ENCODE results near the gene HOXA5. TPM values are rescaled to one million over a fixed set of nuclear protein-coding genes. Genes with fewer than 3 reads are reported as not detected.

The HOXA5 gene
- total and polyA plus RNA-seq, 8 donors: 2.9 to 53.1 (median 10.7) TPM

GRCh38 chr7:27145914-27146412 is 2.5 kb upstream of the HOXA5 start:
- H3K4me3 ChIP-seq: peak overlapping the region; percentile 10 to 64 (median 54)
- peaks cover 0 to 5% (median 0%) of the 10 kb centered on the region in 4 donors for H3K36me3 ChIP-seq
- WGBS, 5 donors: 42 to 72% (median 53%) methylated on average over 11 of the region's 11 CpGs
- peaks cover 0 to 26% (median 0%) of the 10 kb centered on the region in 4 donors for H3K9me3 ChIP-seq
- peaks cover 5 to 95% (median 81%) of the 10 kb centered on the region in 3 donors for H3K27me3 ChIP-seq
- H3K27ac ChIP-seq: peak overlapping the region; percentile 41 to 99 (median 88)
- intact Hi-C loops (cut with DNase I; ENCODE audit: low total_unique reads): no loop called here
- peaks cover 8 to 43% (median 28%) of the 10 kb centered on the region in 4 donors for H3K4me1 ChIP-seq
- DNase-seq: no peak
- TF ChIP-seq EP300 (IDR thresholded peaks at IDR 0.05): no peak
- TF ChIP-seq POLR2A (IDR thresholded peaks at IDR 0.05): no peak
- no peak for TF ChIP-seq CTCF (IDR thresholded peaks at IDR 0.05)
- no peak for TF ChIP-seq POLR2AphosphoS5 (IDR thresholded peaks at IDR 0.05)

- 45 to 65% (median 50%) methylated on average over 46 to 47 of the region's 47 CpGs for WGBS, 5 donors
- no peak for DNase-seq
- TF ChIP-seq POLR2AphosphoS5 (IDR thresholded peaks at IDR 0.05): no peak
- TF ChIP-seq POLR2A (IDR thresholded peaks at IDR 0.05): no peak
- no peak for TF ChIP-seq CTCF (IDR thresholded peaks at IDR 0.05)
- no peak for TF ChIP-seq EP300 (IDR thresholded peaks at IDR 0.05)
- peaks cover 7 to 36% (median 22%) of the 10 kb centered on the region in 4 donors for H3K4me1 ChIP-seq
- H3K4me3 ChIP-seq: peak overlapping the region; percentile 10 to 64 (median 54)
- intact Hi-C loops (cut with DNase I; ENCODE audit: low total_unique reads): no loop called here
- peak overlapping the region; percentile 41 to 99 (median 88) for H3K27ac ChIP-seq
- H3K9me3 ChIP-seq: peaks cover 0 to 26% (median 0%) of the 10 kb centered on the region in 4 donors
- peaks cover 3 to 94% (median 79%) of the 10 kb centered on the region in 3 donors for H3K27me3 ChIP-seq
- peaks cover 0 to 5% (median 0%) of the 10 kb centered on the region in 4 donors for H3K36me3 ChIP-seq
Observed at GRCh38 chr7:27145165-27145913, 1.9 kb upstream of the HOXA5 start.

- Histone ChIP-seq H3K27me3 (peaks cover 0 to 94% (median 77%) of the 10 kb centered on the region in 3 donors), H3K9me3 (peaks cover 0 to 26% (median 0%) of the 10 kb centered on the region in 4 donors), H3K27ac (peak overlapping the region; percentile 23 to 99 (median 88)), H3K4me1 (peaks cover 7 to 35% (median 20%) of the 10 kb centered on the region in 4 donors), H3K4me3 (peak overlapping the region; percentile 10 to 64 (median 54)), H3K36me3 (peaks cover 0 to 5% (median 0%) of the 10 kb centered on the region in 4 donors)
- no peak for DNase-seq
- intact Hi-C loops (cut with DNase I; ENCODE audit: low total_unique reads): no loop called here
- 21 to 45% (median 29%) methylated on average over 12 to 31 of the region's 31 CpGs for WGBS, 5 donors
- TF ChIP-seq POLR2A (IDR thresholded peaks at IDR 0.05) (no peak), CTCF (IDR thresholded peaks at IDR 0.05) (no peak), EP300 (IDR thresholded peaks at IDR 0.05) (no peak), POLR2AphosphoS5 (IDR thresholded peaks at IDR 0.05) (no peak)
Observed at GRCh38 chr7:27144781-27145164, 1.3 kb upstream of the HOXA5 start.

- intact Hi-C loops (cut with DNase I; ENCODE audit: low total_unique reads): no loop called here
- Histone ChIP-seq H3K27me3 (peaks cover 0 to 94% (median 79%) of the 10 kb centered on the region in 3 donors), H3K4me3 (peak overlapping the region; percentile 54 to 65 (median 60))
Observed at GRCh38 chr7:27143950-27144780, 684 bp upstream of the HOXA5 start.

More at GRCh38 chr7:27143950-27144780, 684 bp upstream of the HOXA5 start:
- Histone ChIP-seq H3K9me3 (peaks cover 0 to 26% (median 0%) of the 10 kb centered on the region in 4 donors), H3K36me3 (peaks cover 0 to 5% (median 0%) of the 10 kb centered on the region in 4 donors), H3K4me1 (peaks cover 7 to 35% (median 20%) of the 10 kb centered on the region in 4 donors), H3K27ac (peak overlapping the region; percentile 24 to 99 (median 88))
- no peak for DNase-seq
- 25 to 33% (median 31%) methylated on average over 39 to 40 of the region's 40 CpGs for WGBS, 5 donors
- TF ChIP-seq POLR2AphosphoS5 (IDR thresholded peaks at IDR 0.05): no peak
- TF ChIP-seq POLR2A (IDR thresholded peaks at IDR 0.05): no peak
- TF ChIP-seq EP300 (IDR thresholded peaks at IDR 0.05): no peak
- no peak for TF ChIP-seq CTCF (IDR thresholded peaks at IDR 0.05)
